Mesenchymal stem cell (in vitro differentiated cells and primary cell): ENCODE data around the gene MINPP1.

Experiments
- DNase-seq: peaks from one replicate; pipeline ENCODE4 v3.0.0-alpha.2; 2013
- H2AFZ ChIP-seq: one replicate; pipeline ENCODE4 v1.6.1; 2013; ENCODE audit warnings: low read depth, mild to moderate bottlenecking, control low read depth, inconsistent platforms, low read length, moderate library complexity
- H2AK5ac ChIP-seq: 2 replicates; pipeline ENCODE4 v1.6.1; 2013; ENCODE audit warnings: low read length, moderate library complexity, mild to moderate bottlenecking, inconsistent platforms; ENCODE audit not compliant: severe bottlenecking
- H2BK120ac ChIP-seq: one replicate; pipeline ENCODE4 v1.6.1; 2013; ENCODE audit warnings: low read depth, mild to moderate bottlenecking, inconsistent platforms, low read length, moderate library complexity
- H2BK12ac ChIP-seq, 2 experiments: one replicate each; pipeline ENCODE4 v1.6.1; 2013; ENCODE audit warnings: inconsistent platforms in 2 of 2, low read length in 2 of 2, mild to moderate bottlenecking in 2 of 2, moderate library complexity in 2 of 2, control low read depth in 1 of 2
- H2BK15ac ChIP-seq: one replicate; pipeline ENCODE4 v1.6.1; 2013; ENCODE audit warnings: mild to moderate bottlenecking, low read depth, inconsistent platforms; ENCODE audit not compliant: poor library complexity, severe bottlenecking
- H2BK5ac ChIP-seq: 2 replicates; pipeline ENCODE4 v1.6.1; 2013; ENCODE audit warnings: low read depth, mild to moderate bottlenecking, low read length, control low read depth, inconsistent platforms; ENCODE audit not compliant: poor library complexity, severe bottlenecking
- H3K14ac ChIP-seq, 2 experiments: one replicate each; pipeline ENCODE4 v1.6.1; 2013; ENCODE audit warnings: inconsistent platforms in 2 of 2, low read length in 2 of 2, control low read depth in 1 of 2, mild to moderate bottlenecking in 1 of 2, moderate library complexity in 1 of 2
- H3K18ac ChIP-seq, 2 experiments: one replicate each; pipeline ENCODE4 v1.6.1; 2013; ENCODE audit warnings: inconsistent platforms in 2 of 2, low read length in 2 of 2, control low read depth in 1 of 2, low read depth in 1 of 2, mild to moderate bottlenecking in 1 of 2
- H3K23ac ChIP-seq, 2 experiments: one replicate each; pipeline ENCODE4 v1.6.1; 2013; ENCODE audit warnings: inconsistent platforms in 2 of 2, low read length in 2 of 2, mild to moderate bottlenecking in 2 of 2, moderate library complexity in 2 of 2, control low read depth in 1 of 2
- H3K27ac ChIP-seq: 2 replicates; pipeline ENCODE4 v1.5.1; 2013; ENCODE audit warnings: mild to moderate bottlenecking, moderate library complexity, low read length, control low read depth, inconsistent platforms; ENCODE audit not compliant: poor library complexity, severe bottlenecking
- H3K27me3 ChIP-seq, 2 experiments: 2 replicates each; pipeline versions ENCODE4 v1.6.1 to v1.7.0; 2013; ENCODE audit warnings: low read length in 2 of 2, mild to moderate bottlenecking in 2 of 2, moderate library complexity in 2 of 2, control low read depth in 1 of 2, inconsistent platforms in 1 of 2; ENCODE audit not compliant: control insufficient read depth in 1 of 2, insufficient read depth in 1 of 2
- H3K36me3 ChIP-seq, 2 experiments: 2 replicates each; pipeline versions ENCODE4 v1.6.1 to v1.7.0; 2013; ENCODE audit warnings: low read length in 2 of 2, control low read depth in 1 of 2, inconsistent platforms in 1 of 2, low read depth in 1 of 2, mild to moderate bottlenecking in 1 of 2; ENCODE audit not compliant: insufficient read depth in 2 of 2, control insufficient read depth in 1 of 2
- H3K4ac ChIP-seq, 2 experiments: one replicate each; pipeline ENCODE4 v1.6.1; 2013; ENCODE audit warnings: inconsistent platforms in 2 of 2, low read length in 2 of 2, mild to moderate bottlenecking in 2 of 2, moderate library complexity in 2 of 2, control low read depth in 1 of 2, low read depth in 1 of 2
- H3K4me1 ChIP-seq: 2 replicates; pipeline ENCODE4 v1.6.1; 2013; ENCODE audit warnings: low read depth, low read length, control low read depth; ENCODE audit not compliant: control insufficient read depth, insufficient read depth
- H3K4me2 ChIP-seq: 2 replicates; pipeline ENCODE4 v1.6.1; 2013; ENCODE audit warnings: low read length, mild to moderate bottlenecking, inconsistent platforms; ENCODE audit not compliant: poor library complexity, severe bottlenecking
- H3K4me3 ChIP-seq, 2 experiments: 2 replicates each; pipeline versions ENCODE4 v1.5.1 to v1.7.0; 2013; ENCODE audit warnings: low read length in 2 of 2, mild to moderate bottlenecking in 2 of 2, control low read depth in 1 of 2, low read depth in 1 of 2; ENCODE audit not compliant: insufficient read depth in 1 of 2
- H3K79me1 ChIP-seq: replicated peaks from 2 replicates; pipeline ENCODE4 v1.6.1; 2013; ENCODE audit warnings: mild to moderate bottlenecking, control low read depth, low read length, inconsistent platforms; ENCODE audit not compliant: poor library complexity, severe bottlenecking
- H3K9ac ChIP-seq: 2 replicates; pipeline ENCODE4 v1.7.0; 2013; ENCODE audit warnings: mild to moderate bottlenecking, low read length, moderate library complexity
- H3K9me3 ChIP-seq: 2 replicates; pipeline ENCODE4 v1.7.0; 2013; ENCODE audit warnings: mild to moderate bottlenecking, low read length; ENCODE audit not compliant: control insufficient read depth
- H4K8ac ChIP-seq: one replicate; pipeline ENCODE4 v1.6.1; 2013; ENCODE audit warnings: inconsistent platforms, mild to moderate bottlenecking, low read length, moderate library complexity
- H4K91ac ChIP-seq: one replicate; pipeline ENCODE4 v1.6.1; 2013; ENCODE audit warnings: mild to moderate bottlenecking, low read length, inconsistent platforms
- WGBS: methylation state at CpG from one replicate; pipeline ENCODE4 v1.1.7; 2013; ENCODE audit warnings: mixed read lengths; 5-methylcytosine and 5-hydroxymethylcytosine counted together

MINPP1 gene

GRCh38 chr10:87594864-87595263, 90.2 kb downstream of the MINPP1 start:
- no peak overlapping the region for H3K23ac ChIP-seq
- no peak overlapping the region for H3K18ac ChIP-seq
- H3K4ac ChIP-seq = no peak overlapping the region
- DNase-seq = no peak
- H2AK5ac ChIP-seq = no peak overlapping the region
- H3K4me1 ChIP-seq = peaks cover 2% of the 10 kb centered on the region
- no peak overlapping the region for H3K4me2 ChIP-seq
- H2BK15ac ChIP-seq = no peak overlapping the region
- H3K9me3 ChIP-seq = no peaks in the 10 kb centered on the region
- no peak overlapping the region for H2BK5ac ChIP-seq
- H3K27me3 ChIP-seq = no peaks in the 10 kb centered on the region
- H3K14ac ChIP-seq = no peak overlapping the region
- no peak overlapping the region for H3K27ac ChIP-seq
- H4K91ac ChIP-seq = no peak overlapping the region
- H2BK12ac ChIP-seq = no peak overlapping the region
- no peak overlapping the region for H4K8ac ChIP-seq
- WGBS = 64% methylated on average over 1 of the region's 2 CpGs
- H3K36me3 ChIP-seq = no peaks in the 10 kb centered on the region
- no peak overlapping the region for H3K9ac ChIP-seq
- no peak overlapping the region for H2AFZ ChIP-seq
- H2BK120ac ChIP-seq = no peak overlapping the region
- no peaks in the 10 kb centered on the region for H3K79me1 ChIP-seq
- H3K4me3 ChIP-seq = no peak overlapping the region

GRCh38 chr10:87596351-87596750, 91.7 kb downstream of the MINPP1 start:
- no peak overlapping the region for H3K4me3 ChIP-seq
- DNase-seq = no peak
- H3K27me3 ChIP-seq = no peaks in the 10 kb centered on the region
- H3K18ac ChIP-seq = no peak overlapping the region
- no peak overlapping the region for H2BK15ac ChIP-seq
- H2AK5ac ChIP-seq = no peak overlapping the region
- no peaks in the 10 kb centered on the region for H3K4me1 ChIP-seq
- H2AFZ ChIP-seq = no peak overlapping the region
- no peaks in the 10 kb centered on the region for H3K79me1 ChIP-seq
- H4K91ac ChIP-seq = no peak overlapping the region
- no peak overlapping the region for H3K14ac ChIP-seq
- no peak overlapping the region for H2BK5ac ChIP-seq
- no peak overlapping the region for H3K27ac ChIP-seq
- H3K23ac ChIP-seq = no peak overlapping the region
- no peaks in the 10 kb centered on the region for H3K9me3 ChIP-seq
- H2BK120ac ChIP-seq = no peak overlapping the region
- H3K4me2 ChIP-seq = no peak overlapping the region
- H3K9ac ChIP-seq = no peak overlapping the region
- H2BK12ac ChIP-seq = no peak overlapping the region
- no CpG with 5 or more reads among the region's 1 CpG for WGBS
- no peak overlapping the region for H3K4ac ChIP-seq
- H3K36me3 ChIP-seq = no peaks in the 10 kb centered on the region
- no peak overlapping the region for H4K8ac ChIP-seq

- no peak for DNase-seq
- H3K27ac ChIP-seq = no peak overlapping the region
- no peaks in the 10 kb centered on the region for H3K36me3 ChIP-seq
- H3K4ac ChIP-seq = no peak overlapping the region
- H3K9ac ChIP-seq = no peak overlapping the region
- no peak overlapping the region for H3K4me2 ChIP-seq
- no peaks in the 10 kb centered on the region for H3K27me3 ChIP-seq
- no peak overlapping the region for H3K4me3 ChIP-seq
- H3K14ac ChIP-seq = no peak overlapping the region
- no peak overlapping the region for H3K23ac ChIP-seq
- no peak overlapping the region for H2BK15ac ChIP-seq
- H2BK120ac ChIP-seq = no peak overlapping the region
- no peak overlapping the region for H4K8ac ChIP-seq
- no peaks in the 10 kb centered on the region for H3K79me1 ChIP-seq
- H2BK12ac ChIP-seq = no peak overlapping the region
- no peak overlapping the region for H2BK5ac ChIP-seq
- 94% methylated on average over 7 of the region's 8 CpGs for WGBS
- H4K91ac ChIP-seq = no peak overlapping the region
- H3K4me1 ChIP-seq = no peaks in the 10 kb centered on the region
- H2AFZ ChIP-seq = no peak overlapping the region
- no peak overlapping the region for H3K18ac ChIP-seq
- H2AK5ac ChIP-seq = no peak overlapping the region
- H3K9me3 ChIP-seq = no peaks in the 10 kb centered on the region
These were observed 94.0 kb downstream of the MINPP1 start for GRCh38 chr10:87598700-87599099.

GRCh38 chr10:87600581-87600980, 95.9 kb downstream of the MINPP1 start:
- Histone ChIP-seq H3K14ac (no peak overlapping the region), H4K8ac (no peak overlapping the region), H2BK15ac (no peak overlapping the region), H3K23ac (no peak overlapping the region), H3K36me3 (no peaks in the 10 kb centered on the region), H3K4ac (no peak overlapping the region), H2BK12ac (no peak overlapping the region), H3K18ac (no peak overlapping the region), H2AFZ (no peak overlapping the region), H3K79me1 (no peaks in the 10 kb centered on the region), H3K4me2 (no peak overlapping the region), H3K4me3 (no peak overlapping the region), H3K27ac (no peak overlapping the region), H3K9me3 (no peaks in the 10 kb centered on the region), H2AK5ac (no peak overlapping the region), H2BK120ac (no peak overlapping the region), H4K91ac (no peak overlapping the region), H3K9ac (no peak overlapping the region), H2BK5ac (no peak overlapping the region), H3K4me1 (no peaks in the 10 kb centered on the region), H3K27me3 (no peaks in the 10 kb centered on the region)
- no peak for DNase-seq
- WGBS = 100% methylated on average over 1 of the region's 1 CpG
